ENCODE measurements around the gene USH1C. TPM values are rescaled to one million over a fixed set of nuclear protein-coding genes. Genes with fewer than 3 reads are reported as not detected.

The USH1C gene
- total RNA-seq, 1 donor from 2014 or later: 1.4 TPM

DNA sequence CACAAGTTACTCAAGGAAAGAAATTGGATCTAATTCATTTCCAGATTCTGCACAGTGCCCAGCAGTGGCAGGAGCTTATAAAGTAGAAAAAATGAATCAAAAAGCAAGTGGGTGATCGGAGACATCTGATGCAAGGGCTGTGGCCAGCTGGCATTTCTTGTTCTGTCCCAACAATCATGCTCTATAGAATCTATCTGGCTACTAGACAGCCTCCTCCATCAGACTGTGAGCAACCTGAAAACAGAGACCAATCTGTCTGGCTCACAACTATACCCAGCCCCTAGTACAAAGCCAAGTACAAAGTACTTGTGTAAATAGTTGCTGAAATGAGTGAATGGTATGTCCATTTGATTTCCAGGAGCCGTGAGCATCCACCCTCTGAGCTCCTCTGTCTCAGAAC is 11.4 kb downstream of the USH1C start:
- no peak for DNase-seq (ENCODE audit: low spot score)
- TF ChIP-seq, protein P1, sequence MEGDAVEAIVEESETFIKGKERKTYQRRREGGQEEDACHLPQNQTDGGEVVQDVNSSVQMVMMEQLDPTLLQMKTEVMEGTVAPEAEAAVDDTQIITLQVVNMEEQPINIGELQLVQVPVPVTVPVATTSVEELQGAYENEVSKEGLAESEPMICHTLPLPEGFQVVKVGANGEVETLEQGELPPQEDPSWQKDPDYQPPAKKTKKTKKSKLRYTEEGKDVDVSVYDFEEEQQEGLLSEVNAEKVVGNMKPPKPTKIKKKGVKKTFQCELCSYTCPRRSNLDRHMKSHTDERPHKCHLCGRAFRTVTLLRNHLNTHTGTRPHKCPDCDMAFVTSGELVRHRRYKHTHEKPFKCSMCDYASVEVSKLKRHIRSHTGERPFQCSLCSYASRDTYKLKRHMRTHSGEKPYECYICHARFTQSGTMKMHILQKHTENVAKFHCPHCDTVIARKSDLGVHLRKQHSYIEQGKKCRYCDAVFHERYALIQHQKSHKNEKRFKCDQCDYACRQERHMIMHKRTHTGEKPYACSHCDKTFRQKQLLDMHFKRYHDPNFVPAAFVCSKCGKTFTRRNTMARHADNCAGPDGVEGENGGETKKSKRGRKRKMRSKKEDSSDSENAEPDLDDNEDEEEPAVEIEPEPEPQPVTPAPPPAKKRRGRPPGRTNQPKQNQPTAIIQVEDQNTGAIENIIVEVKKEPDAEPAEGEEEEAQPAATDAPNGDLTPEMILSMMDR (IDR thresholded peaks at IDR 0.05; ENCODE audit: unreplicated experiment): no peak
- Mint-ChIP-seq H3K4me1 (ENCODE audit: unreplicated experiment) (peaks cover 3% of the 10 kb centered on the region), H3K4me3 (ENCODE audit: unreplicated experiment) (no peak overlapping the region), H3K9me3 (ENCODE audit: unreplicated experiment) (no peaks in the 10 kb centered on the region), H3K27me3 (ENCODE audit: unreplicated experiment) (peaks cover 7% of the 10 kb centered on the region), H3K27ac (ENCODE audit: unreplicated experiment) (no peak overlapping the region), H3K36me3 (ENCODE audit: low read depth, unreplicated experiment) (no peaks in the 10 kb centered on the region)

DNA sequence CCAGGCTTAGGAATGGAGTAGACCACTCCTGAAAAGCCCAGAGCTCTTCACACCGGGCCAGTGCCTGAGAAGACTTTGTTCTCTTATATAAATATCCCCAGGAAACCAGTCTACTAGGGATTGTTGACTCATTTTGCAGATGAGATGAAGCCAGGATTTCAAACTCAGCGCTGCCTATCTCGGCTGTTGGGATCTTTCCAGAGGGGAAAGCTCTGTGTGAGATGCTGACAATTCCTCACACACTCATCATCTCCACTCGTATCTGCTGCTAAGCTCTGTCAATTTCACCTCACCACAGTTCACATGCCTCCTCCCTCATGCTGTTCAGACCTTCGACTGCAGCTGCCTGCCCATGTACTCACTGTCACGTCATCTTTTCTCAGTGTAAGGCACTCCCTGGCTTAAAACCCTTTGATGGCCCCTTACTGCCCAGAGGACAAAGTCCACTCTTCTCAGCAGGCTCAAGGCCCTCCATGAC is 12.5 kb downstream of the USH1C start:
- Mint-ChIP-seq H3K9me3 (ENCODE audit: unreplicated experiment) (no peaks in the 10 kb centered on the region), H3K27ac (ENCODE audit: unreplicated experiment) (no peak overlapping the region), H3K27me3 (ENCODE audit: unreplicated experiment) (peaks cover 4% of the 10 kb centered on the region), H3K36me3 (ENCODE audit: low read depth, unreplicated experiment) (no peaks in the 10 kb centered on the region), H3K4me3 (ENCODE audit: unreplicated experiment) (no peak overlapping the region), H3K4me1 (ENCODE audit: unreplicated experiment) (peaks cover 3% of the 10 kb centered on the region)
- no peak for DNase-seq (ENCODE audit: low spot score)
- TF ChIP-seq, protein P1 (IDR thresholded peaks at IDR 0.05; ENCODE audit: unreplicated experiment): no peak

DNA sequence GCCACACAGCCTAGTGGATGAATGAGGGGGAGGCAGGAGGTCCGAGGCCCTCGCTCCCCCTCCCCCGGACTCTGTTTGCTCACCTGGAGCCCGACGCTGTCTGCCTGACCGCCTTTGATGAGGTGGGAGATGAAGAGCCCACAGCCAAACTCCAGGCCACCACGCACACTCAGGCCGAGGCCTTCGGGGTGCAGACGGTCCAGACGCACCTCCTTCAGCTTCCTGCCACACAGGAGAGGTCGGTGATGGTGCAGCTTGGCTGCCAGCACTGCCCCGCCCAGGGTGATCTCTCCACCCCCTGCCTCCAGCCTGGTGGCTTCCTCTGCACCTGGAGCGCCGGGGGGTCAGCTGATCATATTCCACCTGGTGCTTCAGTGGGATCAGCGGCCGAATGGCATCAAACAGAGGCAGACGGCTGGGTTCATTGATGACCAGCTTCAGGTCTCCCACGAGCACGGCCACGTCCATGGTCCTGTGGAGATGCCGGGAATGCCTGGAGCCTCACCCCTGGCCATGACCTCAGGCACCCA is 13.1 kb downstream of the USH1C start:
- no peak for DNase-seq (ENCODE audit: low spot score)
- peaks cover 3% of the 10 kb centered on the region for H3K4me1 Mint-ChIP-seq (ENCODE audit: unreplicated experiment)
- no peak overlapping the region for H3K27ac Mint-ChIP-seq (ENCODE audit: unreplicated experiment)
- H3K36me3 Mint-ChIP-seq (ENCODE audit: low read depth, unreplicated experiment): no peaks in the 10 kb centered on the region
- TF ChIP-seq, protein P1 (IDR thresholded peaks at IDR 0.05; ENCODE audit: unreplicated experiment): no peak
- no peak overlapping the region for H3K4me3 Mint-ChIP-seq (ENCODE audit: unreplicated experiment)
- H3K27me3 Mint-ChIP-seq (ENCODE audit: unreplicated experiment): peaks cover 4% of the 10 kb centered on the region
- H3K9me3 Mint-ChIP-seq (ENCODE audit: unreplicated experiment): no peaks in the 10 kb centered on the region

DNA sequence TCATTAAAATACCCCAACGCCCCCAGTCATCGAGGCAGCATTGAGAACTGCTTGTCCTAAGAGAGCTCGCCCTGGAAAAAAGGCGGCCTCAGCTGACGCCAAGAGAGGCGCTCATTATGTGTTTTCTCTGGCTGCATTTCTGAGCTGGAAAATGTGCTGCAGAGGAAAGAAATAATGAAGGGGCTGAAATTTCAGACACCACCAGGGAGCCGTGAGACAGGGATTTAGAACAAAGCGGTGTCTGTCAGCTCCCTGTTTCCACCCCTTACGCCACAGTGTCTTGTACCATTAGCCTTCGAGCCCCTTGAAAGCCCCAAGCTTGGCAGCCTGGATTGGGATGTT is 14.4 kb downstream of the USH1C start:
- no peak for DNase-seq (ENCODE audit: low spot score)
- Mint-ChIP-seq H3K4me3 (ENCODE audit: unreplicated experiment) (no peak overlapping the region), H3K36me3 (ENCODE audit: low read depth, unreplicated experiment) (no peaks in the 10 kb centered on the region), H3K4me1 (ENCODE audit: unreplicated experiment) (peaks cover 3% of the 10 kb centered on the region), H3K27me3 (ENCODE audit: unreplicated experiment) (peaks cover 4% of the 10 kb centered on the region), H3K27ac (ENCODE audit: unreplicated experiment) (no peak overlapping the region), H3K9me3 (ENCODE audit: unreplicated experiment) (no peaks in the 10 kb centered on the region)
- TF ChIP-seq, protein P1 (IDR thresholded peaks at IDR 0.05; ENCODE audit: unreplicated experiment): no peak

DNA sequence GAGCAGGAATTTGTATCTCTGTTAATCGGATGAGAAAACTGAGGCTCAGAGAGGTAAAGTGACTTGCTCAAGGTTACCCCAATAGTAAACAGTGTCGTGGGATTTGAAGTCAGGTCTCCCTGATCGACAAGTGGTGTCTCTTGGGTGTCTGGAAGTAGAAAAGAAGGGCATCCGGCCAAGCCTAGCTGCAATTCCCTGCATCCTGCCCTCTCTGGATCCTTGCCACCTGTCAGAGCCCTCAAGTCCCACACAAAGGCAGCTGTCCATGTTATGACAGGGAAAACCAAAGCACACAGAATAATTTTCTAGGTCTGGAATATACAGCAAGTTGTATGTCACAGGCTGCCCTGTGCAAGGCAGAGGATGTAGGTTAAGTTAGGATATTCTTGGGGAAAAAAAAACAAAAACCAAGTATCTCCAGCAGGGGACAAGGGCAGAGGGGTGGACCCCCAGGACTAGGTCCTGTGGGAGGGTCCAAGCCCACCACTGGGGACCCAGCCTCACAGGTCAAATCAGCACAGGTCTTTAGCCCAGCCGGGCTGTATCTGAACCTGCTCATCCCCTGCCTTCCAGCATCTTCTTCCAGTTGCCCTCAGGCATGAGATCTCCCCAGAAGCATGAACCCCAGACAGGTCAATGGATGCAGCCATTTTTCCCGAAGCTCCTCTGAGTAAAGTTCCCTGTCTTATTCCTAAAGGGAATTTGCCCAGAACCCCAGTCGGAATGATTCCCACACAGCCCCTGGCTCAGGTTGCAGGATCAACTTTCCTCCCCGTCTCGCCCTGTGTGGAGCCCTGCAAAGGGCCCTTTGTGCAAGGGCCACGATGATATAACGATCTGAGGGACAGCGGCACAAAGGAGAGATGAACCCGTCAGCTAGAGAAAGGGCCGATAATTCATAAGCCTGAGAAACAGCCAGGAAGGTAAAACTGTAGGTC is 15.0 kb downstream of the USH1C start:
- Mint-ChIP-seq H3K9me3 (ENCODE audit: unreplicated experiment) (no peaks in the 10 kb centered on the region), H3K4me1 (ENCODE audit: unreplicated experiment) (peaks cover 3% of the 10 kb centered on the region), H3K27ac (ENCODE audit: unreplicated experiment) (no peak overlapping the region), H3K27me3 (ENCODE audit: unreplicated experiment) (peaks cover 6% of the 10 kb centered on the region), H3K36me3 (ENCODE audit: low read depth, unreplicated experiment) (no peaks in the 10 kb centered on the region), H3K4me3 (ENCODE audit: unreplicated experiment) (no peak overlapping the region)
- TF ChIP-seq, protein P1 (IDR thresholded peaks at IDR 0.05; ENCODE audit: unreplicated experiment): no peak
- no peak for DNase-seq (ENCODE audit: low spot score)
